CD4-positive, alpha-beta T cell treated with Interleukin-2 at 100 ng/mL for 4 hours (primary cell): ENCODE results near the gene TMEM163.

ENCODE experiments used
- DNase-seq: peaks from one replicate; pipeline ENCODE4 v3.0.0-alpha.2; 2020; ENCODE audit warnings: low spot score

Gene TMEM163

DNA sequence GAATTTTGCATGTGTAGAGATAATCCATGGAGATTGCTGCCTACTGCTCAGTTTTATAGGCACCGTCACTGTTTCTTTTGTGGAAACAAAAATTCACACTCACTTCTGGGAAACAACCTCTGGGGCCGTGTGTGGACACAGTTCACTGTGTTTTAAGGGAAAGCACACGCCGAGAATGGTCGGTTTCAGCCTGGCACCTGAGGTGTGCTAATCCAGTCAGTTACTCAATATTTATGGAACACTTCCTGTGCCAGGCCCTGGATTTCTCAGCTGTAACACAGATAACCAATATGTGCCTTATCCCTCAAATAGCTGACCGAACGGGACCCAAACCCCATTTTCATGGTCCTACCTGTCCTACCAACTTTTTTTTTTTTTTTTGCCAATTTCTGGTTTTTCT lies 285.3 kb downstream of the TMEM163 start:
- no peak for DNase-seq

DNA sequence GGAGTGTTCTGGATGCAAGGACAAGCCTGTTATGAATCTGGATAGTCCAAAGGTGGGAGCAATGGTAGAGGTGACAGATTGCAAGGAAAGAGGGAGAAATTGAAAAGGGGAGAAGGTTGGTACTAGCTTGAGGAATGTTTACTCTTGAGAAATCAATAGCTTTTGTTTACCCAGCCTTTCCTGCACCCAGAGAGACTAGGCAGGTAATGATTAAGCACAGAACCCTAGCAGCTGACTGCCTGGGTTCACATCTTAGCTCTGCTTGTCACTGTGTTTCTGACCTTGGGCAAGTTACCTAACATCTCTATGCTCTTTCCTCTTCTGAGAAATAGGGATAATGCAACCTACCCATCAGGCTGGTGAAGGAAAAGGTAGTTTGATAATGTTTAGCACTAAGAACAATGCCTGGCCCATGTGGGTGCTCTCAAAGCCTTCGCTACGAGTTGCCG lies 286.3 kb downstream of the TMEM163 start:
- DNase-seq = no peak

DNA sequence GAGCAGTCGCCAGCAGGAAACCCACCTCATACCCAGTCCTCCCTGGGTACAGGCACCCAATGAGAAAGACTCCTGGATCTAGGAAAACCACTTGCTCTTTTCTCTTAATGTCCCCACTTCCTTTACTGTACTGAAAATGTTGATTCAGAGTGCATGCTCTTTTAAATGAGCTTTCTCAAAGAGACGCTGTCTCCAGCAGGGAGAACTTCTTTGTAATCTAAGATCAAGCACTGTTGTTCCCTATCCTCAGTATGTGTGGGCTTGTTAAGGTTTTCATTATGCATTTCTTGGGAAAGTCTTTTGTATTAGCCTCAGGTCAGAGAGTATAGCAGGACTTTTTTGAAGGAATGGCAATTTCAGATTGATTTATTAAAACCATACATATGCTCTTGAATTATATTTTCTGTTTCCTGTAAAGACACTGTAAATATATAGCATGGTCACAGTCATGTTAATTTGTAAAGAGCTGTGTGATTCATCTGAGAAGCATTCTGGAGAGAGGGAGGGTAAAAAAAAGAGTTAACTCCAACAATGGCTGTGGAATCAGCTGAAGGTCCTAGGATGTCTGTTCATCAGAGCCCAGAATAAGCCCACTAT lies 286.9 kb downstream of the TMEM163 start:
- no peak for DNase-seq

DNA sequence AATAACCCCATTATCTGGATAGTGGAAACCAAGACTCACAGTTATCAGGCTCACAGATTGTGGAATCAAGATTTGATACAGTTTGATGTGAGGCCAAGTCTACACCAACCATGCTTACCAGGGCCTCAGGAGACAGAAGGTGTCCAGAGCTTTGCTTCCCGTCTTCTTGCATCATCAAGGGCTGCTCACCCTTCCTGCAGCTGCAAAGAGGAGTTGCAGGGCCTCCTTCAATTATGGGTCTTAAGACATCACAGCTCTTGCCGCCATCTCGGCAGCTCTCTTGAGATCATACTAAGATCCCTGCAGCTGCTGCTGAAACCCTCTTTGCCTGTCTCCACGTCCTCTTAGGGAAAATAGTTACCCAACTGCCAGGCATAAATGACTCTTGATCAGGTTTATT lies 288.9 kb downstream of the TMEM163 start:
- DNase-seq = no peak

DNA sequence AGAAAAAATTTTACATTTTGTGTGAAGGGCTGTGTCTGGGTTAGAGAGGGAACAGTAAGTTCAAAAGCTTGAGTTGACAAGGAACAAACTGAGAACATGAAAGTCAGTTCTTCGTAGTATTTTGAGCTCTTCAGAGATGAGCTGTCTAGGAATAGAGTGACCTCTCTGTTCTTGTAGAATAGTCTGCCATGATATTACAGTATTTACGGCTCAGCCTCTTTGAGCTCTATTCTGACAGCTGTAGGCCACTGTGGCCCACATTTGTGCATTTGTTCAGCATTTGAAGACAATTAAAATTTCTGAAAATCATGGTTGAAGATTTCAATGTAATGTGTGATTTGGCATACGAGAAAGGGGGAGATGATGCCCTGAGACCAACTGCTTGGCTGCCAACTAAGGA lies 292.1 kb downstream of the TMEM163 start:
- DNase-seq = no peak

DNA sequence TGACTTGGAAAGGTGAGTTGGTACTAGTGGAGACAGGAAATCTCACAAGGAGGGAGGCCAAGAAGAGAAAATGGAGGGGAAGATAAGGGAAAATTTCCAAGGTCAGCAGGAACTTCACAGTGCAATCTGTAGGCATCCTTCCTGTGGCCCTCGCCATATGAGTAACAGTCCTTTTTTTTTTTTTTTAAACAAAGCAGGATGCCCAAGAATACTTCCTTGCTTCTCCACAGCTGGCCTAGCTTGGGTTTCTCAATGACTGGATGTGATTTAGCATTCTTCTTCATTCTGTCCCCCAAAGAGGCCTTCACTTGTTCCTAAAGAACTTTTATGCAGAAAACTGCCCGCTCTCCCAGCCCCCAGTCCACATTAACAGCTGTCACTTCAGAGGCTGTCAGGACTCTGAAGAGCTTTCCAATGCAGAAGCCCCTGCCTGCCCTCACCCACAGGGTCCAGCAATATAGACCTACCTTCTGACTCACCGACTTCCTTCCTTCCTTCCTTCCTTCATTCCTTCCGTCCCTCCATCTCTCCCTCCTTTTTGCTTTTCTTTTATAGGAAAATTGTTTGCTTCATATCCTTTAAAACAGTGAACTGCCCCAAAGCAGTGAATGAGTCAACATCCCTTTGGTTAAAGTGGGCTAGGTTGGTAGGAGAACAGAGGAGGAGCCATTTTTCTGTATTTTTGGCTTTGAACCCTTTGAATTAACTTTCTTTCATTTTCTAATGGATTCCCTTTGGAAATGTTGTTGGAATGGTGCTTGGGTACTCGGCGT lies 292.9 kb downstream of the TMEM163 start:
- DNase-seq = no peak

DNA sequence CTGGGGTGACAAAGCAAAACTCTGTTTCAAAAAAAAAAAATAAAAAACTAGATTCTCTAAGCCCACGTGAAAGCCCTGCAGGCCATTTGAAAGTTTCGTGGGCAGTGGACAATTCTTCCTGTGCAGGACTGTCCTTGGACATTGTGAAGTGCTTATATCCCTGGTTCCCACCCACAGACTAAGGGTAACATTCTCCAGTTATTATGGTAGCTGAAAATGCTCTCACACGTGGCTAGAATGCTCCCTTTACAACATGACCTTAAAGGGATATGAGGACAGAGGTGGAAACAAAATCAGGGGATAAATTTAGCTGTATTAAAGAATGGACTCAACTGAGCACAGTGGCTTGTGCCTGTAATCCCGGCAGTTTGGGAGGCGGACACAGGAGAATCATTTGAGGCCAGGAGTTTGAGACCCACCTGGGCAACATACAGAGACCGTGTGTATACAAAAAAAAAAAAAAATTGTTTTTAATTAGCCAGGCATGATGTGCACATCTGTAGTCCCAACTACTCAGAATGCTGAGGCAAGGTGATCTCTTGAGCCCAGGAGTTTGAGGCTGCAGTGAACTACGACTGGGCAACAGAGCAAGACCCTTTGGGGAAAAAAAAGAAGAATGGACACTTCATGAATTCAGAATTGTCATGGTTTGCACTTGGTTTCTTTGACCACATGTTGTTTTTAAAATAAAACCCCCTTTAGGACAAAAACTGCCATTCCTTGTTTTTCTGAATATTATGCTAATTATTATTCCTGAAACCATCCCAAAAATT lies 297.1 kb downstream of the TMEM163 start:
- no peak for DNase-seq

DNA sequence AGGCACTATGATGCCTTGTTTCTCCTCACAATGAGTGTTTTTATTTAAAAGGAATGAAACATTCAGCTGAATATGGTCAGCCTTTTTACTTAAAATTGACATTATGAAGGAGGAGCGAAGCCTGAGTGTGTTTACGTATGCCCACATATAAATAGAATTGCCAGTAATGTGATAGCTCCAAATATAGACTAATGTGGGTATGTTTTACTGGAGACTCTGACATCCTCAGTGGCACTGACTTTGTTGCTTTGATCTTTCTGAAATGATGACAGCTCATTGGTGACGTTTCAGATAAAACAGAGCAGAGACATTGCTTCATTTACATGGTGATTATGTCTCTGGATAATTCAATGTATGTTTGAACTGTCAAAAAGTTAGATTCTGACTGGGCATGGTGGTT lies 297.9 kb downstream of the TMEM163 start:
- DNase-seq = no peak

DNA sequence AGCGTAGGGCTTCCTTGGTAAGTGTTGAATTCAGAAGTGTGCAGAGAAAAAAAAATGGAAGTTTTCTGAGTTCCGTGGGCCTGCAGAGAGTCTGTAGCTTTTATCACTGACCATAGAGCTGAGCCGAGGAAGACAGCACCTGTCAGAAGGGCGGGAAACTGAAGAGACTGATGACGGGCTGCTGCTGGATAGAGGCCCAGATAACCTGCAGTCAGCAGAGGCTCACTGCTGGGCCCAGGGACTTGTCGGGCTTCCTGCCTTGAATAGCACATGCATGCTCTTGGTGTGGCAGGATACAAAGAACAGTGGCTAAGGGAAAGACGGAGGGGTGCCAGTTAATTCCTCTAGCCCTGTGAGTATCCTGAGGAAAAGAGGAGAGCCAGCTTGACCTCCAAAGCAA lies 298.5 kb downstream of the TMEM163 start:
- no peak for DNase-seq

DNA sequence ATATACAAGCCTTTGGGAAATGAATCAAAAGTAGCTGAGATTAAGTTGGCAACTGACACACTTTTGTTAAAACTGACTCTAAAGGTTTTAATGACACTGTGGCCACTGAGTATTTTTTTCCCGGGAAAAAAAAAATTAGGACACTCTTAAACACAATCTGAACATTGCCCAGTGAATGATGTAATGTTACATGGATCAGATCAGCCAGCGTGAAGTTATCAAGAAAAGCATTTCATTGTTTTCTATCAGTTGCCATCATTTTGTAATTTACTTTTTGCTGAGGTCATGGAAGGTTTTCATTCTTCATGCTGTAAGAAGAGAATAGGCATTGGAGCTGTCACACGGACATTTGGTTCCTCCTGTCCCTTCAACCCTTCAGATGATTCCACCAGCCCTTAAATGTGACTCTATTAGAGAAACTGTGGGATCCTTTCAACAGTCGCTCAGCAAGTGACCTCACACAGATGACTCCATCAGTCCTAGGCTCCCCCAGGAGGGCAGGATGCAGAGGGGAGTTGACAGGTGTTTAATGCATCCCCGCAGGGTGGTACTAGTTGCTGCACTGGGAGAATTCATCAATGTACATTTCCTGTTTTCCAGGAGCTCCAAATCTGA lies 300.7 kb downstream of the TMEM163 start:
- no peak for DNase-seq

DNA sequence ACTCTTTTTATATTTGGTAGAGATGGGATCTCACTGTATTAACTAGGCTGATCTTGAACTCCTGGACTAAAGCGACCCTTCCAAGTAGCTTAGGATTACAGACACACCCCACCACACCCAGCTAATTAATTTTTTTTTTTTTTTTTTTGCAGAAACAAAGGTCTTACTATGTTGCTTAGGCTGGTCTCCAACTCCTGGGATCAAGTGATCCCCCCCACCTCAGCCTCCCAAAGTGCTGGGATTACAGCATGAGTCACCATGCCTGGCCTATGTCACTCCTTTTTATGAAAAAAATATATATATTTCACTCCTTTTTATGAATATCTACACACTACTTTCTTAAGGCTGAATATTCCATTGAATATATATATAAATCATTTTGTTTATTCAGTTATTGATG lies 302.2 kb downstream of the TMEM163 start:
- no peak for DNase-seq

DNA sequence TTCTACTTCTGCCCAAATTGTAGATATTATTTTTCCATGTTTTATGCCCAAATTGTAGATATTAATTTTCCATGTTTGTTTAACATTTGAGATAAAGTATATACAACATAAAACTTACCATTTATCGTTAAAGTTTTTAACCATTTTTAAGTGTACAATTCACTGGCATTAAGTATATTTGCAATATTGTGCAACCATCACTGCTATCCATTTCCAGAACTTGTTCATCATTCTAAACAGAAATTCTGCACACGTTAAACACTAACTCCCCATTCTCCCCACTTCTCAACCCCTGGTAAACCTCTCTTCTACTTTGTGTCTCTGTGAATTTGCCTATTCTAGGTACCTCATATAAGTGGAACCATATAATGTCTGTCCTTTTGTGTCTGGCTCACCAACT lies 302.8 kb downstream of the TMEM163 start:
- DNase-seq = no peak

DNA sequence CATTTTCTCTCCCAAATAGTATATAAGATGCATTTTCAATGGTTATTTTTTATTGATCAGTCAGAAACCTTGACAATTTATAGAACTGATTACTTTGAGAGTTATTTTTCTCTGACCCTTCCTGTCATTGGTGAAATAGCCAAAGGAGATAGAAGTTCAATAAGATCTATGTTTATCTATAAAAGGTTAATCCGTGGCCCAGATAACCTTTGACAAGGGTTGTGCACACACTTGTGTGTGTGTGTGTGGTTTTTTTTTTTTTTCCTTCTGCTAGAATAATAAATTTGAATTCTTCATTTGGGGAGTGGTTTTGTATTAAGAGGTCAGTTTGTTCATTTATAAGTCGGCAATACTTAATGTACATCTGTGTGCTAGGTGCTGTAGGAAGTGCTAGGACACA lies 304.9 kb downstream of the TMEM163 start:
- no peak for DNase-seq

DNA sequence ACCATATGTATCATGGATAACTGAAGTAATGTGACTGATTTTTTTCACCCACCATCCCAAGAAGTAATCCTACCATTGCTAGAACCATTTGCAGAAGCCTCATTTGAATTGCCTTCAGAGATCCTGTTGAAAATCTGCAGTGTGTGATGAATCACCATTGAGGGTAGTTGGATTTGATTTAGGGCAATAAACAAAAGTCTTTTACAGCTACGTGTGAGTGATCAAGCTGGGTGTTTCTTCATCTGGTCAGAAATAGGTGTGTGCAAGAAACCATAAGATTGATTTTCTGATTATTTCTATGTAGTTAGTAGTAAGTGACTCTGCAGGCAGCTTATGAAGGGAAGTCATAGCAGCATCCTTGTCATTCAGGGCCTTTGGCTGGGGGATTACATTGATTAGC lies 305.4 kb downstream of the TMEM163 start:
- DNase-seq = no peak

DNA sequence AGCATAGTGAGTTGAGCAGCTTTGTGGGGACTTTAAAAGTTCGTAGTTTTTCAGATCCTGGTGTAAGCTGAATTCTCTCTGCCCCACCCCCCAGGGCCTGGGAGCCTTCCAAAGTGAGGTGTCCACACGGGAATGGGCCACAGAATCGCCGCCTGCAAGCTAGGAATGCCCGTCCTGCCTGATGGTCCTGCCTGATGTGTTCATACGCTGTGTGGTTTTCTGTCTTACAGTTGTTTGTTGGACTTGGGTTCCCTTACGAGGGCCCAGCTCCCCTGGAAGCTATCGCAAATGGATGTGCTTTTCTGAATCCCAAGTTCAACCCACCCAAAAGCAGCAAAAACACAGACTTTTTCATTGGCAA lies 306.2 kb downstream of the TMEM163 start:
- DNase-seq = no peak

DNA sequence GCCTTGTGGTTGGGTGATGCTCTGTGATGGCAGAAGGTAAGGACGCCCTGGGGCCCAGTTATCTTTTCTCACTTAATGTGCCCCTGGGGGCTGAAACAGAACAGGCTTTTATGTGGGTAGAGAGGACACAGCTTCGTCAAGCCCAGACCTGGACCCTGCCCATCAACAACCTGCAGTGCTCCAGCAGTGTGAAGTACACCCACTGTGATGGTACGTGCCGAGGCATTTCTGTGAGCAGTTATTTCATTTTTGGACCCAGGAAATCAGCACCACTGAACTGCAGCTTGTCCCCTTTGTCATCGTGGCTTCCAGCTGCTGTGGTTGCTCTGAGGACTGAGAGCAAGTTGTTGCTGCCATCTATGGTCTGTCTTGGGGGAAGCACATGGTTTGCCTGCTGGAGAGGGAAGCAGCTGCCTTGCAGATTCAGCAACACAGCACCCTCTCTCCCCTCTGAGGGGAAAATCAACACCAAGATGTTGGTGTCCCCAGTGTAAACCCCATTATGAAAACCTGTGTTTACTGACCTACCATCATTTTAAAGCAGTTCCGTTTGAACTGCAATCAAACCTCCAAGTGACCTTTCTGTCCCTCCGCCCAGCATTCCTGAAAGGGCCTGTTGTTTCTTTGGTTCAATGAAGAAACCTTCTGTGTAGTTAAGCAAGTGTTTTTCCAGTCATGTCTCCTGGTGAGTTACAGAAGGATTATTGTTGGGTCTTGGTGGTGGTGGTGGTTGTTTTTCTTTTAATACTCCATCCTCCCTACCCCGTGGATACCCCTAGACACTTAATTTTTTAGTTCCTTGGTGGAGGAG lies 306.8 kb downstream of the TMEM163 start:
- peak; percentile 77 for DNase-seq

DNA sequence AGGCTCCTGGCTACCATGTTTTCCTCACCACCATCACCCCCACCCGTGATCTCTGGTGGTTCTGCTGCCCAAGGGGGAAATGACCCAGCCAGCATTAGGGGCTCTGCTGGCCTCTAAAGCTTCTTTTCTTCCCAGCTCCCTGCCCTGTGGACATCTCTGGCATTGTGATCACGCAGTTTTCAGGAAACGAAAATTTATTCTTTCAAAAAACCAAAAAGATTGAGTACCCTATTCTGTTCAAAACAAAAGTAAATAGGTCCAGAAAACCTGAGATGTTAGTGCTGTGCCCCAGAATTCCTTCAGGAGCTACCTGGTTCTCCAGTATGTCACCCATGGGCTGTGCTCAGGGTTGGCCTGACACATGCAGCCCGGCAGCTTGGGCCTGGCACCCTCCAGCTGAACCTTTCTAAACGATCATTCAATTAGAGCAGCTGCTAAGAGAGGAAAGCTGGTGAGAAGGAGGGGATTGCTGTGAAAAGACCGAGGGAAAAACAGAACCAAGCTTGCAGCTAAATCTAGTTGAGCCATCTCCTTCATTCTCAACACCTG lies 307.4 kb downstream of the TMEM163 start:
- DNase-seq = no peak

DNA sequence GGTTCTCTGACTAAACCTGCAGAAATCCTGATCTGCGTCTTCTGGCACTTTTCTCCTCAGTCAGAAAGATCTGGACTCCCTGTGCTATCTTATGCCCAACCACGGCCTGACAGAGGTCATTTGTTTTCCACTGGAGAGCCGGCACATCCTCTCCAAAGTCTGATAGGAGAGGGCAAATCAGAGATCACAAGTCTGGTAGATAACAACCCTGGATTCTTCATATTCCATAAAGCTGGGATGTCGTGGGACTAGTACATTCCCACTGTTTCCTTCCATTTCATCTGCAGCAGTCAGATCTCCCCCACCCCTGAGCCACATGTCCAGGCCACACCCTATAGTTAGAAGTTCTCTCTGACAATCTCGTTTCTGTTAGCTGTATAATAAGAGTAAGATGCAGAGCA lies 308.0 kb downstream of the TMEM163 start:
- no peak for DNase-seq

DNA sequence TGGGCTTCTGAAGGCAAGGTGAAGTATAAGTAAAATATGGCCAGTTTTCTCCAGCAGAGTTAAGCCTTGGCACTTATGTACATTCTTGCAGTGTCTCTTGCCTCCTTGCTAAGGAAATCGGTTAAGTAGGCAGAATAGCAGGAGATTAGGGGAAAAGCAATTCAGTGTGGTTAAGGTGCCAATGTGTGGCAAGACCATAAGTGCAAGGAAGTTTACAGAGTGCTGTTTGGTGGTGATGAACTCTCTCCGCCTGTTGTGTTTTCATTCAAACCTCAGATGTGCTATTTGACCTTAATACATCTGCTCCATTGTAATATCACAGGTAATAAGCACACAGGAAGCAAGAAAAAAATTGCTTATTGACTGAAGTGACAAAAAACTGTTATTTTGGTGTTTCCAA lies 308.8 kb downstream of the TMEM163 start:
- DNase-seq = peak; percentile 27

DNA sequence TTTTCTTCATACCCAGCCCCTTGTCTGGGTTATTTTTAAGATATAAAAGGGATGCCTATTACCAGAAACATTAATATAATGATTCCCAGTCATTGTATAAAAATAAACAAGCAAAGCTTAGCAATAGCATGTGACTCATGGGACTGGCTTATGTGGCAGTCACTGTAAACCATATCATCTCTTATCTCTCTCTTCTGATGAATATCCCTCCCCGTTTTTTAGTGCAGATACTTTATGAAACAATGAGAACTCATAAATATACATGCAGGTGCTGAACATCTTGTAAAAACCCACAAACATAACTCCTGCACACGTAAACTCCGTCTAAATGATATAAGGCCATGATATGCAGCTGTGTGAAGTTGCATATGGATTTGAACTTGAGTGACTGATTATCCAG lies 310.0 kb downstream of the TMEM163 start:
- DNase-seq = peak; percentile 38

DNA sequence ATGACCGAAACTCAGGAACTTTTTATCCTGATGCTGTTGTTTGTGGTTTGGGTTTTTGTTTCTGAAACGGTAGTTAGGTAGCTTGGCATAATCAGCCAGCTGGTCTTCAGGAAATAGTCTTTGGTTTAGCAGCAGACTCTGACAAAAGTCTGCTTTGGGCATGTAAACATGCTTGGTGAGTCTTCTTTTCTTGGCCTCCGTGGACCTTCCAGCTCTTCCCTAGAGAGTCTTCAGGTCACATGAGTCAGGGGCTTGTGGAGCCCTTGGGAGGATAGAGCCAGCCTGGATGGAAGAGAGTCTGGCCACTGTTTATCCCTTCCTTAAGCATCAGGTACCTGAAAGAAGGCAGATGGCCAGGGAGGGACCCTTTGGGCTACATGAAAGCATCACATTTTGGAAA lies 310.4 kb downstream of the TMEM163 start:
- DNase-seq = no peak
